Umbilical cord (tissue), 2 donors: Measurements from ENCODE around the gene GAL3ST3. TPM values are rescaled to one million over a fixed set of nuclear protein-coding genes. Genes with fewer than 3 reads are reported as not detected.
"Not testable (repeated sequence)": the region's sequence is repeated elsewhere in the genome, so short reads cannot be mapped to it uniquely, and the experiment has no call there.

Source experiments
- DNase-seq: peaks from one replicate; pipeline ENCODE4 v3.0.0-alpha.2; 2015; ENCODE audit warnings: low spot score
- total RNA-seq: library from RNA; depleted of rRNA; stranded (reverse); fragments of >200 nt; gene quantifications from one replicate; pipeline ENCODE4 v1.2.3, GENCODE V29; 2014; ENCODE audit warnings: low replicate concordance; ENCODE audit not compliant: insufficient read depth

Gene GAL3ST3
- total RNA-seq, 1 donor from 2014 or later, result 2.9 TPM

GRCh38 chr11:66044757-66045156 is 4.2 kb downstream of the GAL3ST3 start:
- no peak for DNase-seq

- DNase-seq, result no peak
Measured at GRCh38 chr11:66042996-66043906, 5.7 kb downstream of the GAL3ST3 start.

- no peak for DNase-seq
Measured at GRCh38 chr11:66042227-66042995, 6.5 kb downstream of the GAL3ST3 start.

GRCh38 chr11:66039765-66040164 is 9.2 kb downstream of the GAL3ST3 start:
- DNase-seq, result no peak

GRCh38 chr11:66037327-66037726 is 11.6 kb downstream of the GAL3ST3 start:
- no peak for DNase-seq

GRCh38 chr11:66036334-66036710 is 12.6 kb downstream of the GAL3ST3 start:
- DNase-seq, result no peak

GRCh38 chr11:66035653-66036333 is 13.2 kb downstream of the GAL3ST3 start:
- DNase-seq, result no peak

- no peak for DNase-seq
Measured at GRCh38 chr11:66032957-66033735, 15.8 kb downstream of the GAL3ST3 start.

- DNase-seq, result no peak
Measured at GRCh38 chr11:66026017-66026529, 22.9 kb downstream of the GAL3ST3 start, which contains the start of gene CATSPER1. CATSPER1 (minus strand) TSS chr11:66026479; CDS start chr11:66026379, 100 bp downstream.

- not testable (repeated sequence) for DNase-seq
Measured at GRCh38 chr11:66023186-66023440, 25.8 kb downstream of the GAL3ST3 start.

- DNase-seq, result peak; percentile 52
Measured at GRCh38 chr11:66022401-66023185, 26.4 kb downstream of the GAL3ST3 start.

GRCh38 chr11:66020618-66021357 is 28.2 kb downstream of the GAL3ST3 start:
- DNase-seq, result no peak

GRCh38 chr11:66020212-66020611 is 28.7 kb downstream of the GAL3ST3 start:
- DNase-seq, result no peak

GRCh38 chr11:66017321-66017720 is 31.6 kb downstream of the GAL3ST3 start:
- DNase-seq, result no peak

GRCh38 chr11:66016793-66017177 is 32.2 kb downstream of the GAL3ST3 start:
- no peak for DNase-seq

- DNase-seq, result no peak
Measured at GRCh38 chr11:66015936-66016792, 32.8 kb downstream of the GAL3ST3 start.

GRCh38 chr11:66015454-66015881 is 33.5 kb downstream of the GAL3ST3 start:
- DNase-seq, result peak; percentile 44

GRCh38 chr11:66014804-66015453 is 34.0 kb downstream of the GAL3ST3 start:
- DNase-seq, result no peak
